Epidermal melanocyte (primary cell): ENCODE measurements around the gene LATS2.

Source experiments
- DNase-seq: peaks from one replicate; pipeline ENCODE4 v3.0.0; 2011; ENCODE audit warnings: low spot score; ENCODE audit not compliant: insufficient read length

Gene LATS2

GRCh38 chr13:20993661-20994440 lies 67.5 kb downstream of the LATS2 start:
- no peak for DNase-seq

- DNase-seq, result no peak
Observed at GRCh38 chr13:20993211-20993610, 68.2 kb downstream of the LATS2 start.

GRCh38 chr13:20991741-20992520 lies 69.5 kb downstream of the LATS2 start:
- DNase-seq, result no peak

GRCh38 chr13:20990910-20991525 lies 70.4 kb downstream of the LATS2 start:
- no peak for DNase-seq

GRCh38 chr13:20989656-20990321 lies 71.6 kb downstream of the LATS2 start:
- DNase-seq, result no peak

- no peak for DNase-seq
Observed at GRCh38 chr13:20988909-20989655, 72.3 kb downstream of the LATS2 start.

GRCh38 chr13:20988033-20988908 lies 73.1 kb downstream of the LATS2 start:
- no peak for DNase-seq

GRCh38 chr13:20987599-20987998 lies 73.8 kb downstream of the LATS2 start:
- DNase-seq, result no peak

- DNase-seq, result no peak
Observed at GRCh38 chr13:20984879-20985278, 76.5 kb downstream of the LATS2 start.

- no peak for DNase-seq
Observed at GRCh38 chr13:20983386-20983785, 78.0 kb downstream of the LATS2 start.

- DNase-seq, result no peak
Observed at GRCh38 chr13:20981370-20982095, 79.9 kb downstream of the LATS2 start.

- no peak for DNase-seq
Observed at GRCh38 chr13:20980899-20981298, 80.5 kb downstream of the LATS2 start.

- no peak for DNase-seq
Observed at GRCh38 chr13:20980430-20980829, 81.0 kb downstream of the LATS2 start.

- DNase-seq, result no peak
Observed at GRCh38 chr13:20977394-20977793, 84.0 kb downstream of the LATS2 start.

GRCh38 chr13:20974981-20975585 lies 86.3 kb downstream of the LATS2 start:
- no peak for DNase-seq

- no peak for DNase-seq
Observed at GRCh38 chr13:20973886-20974425, 87.4 kb downstream of the LATS2 start.

- no peak for DNase-seq
Observed at GRCh38 chr13:20972731-20973130, 88.7 kb downstream of the LATS2 start.

GRCh38 chr13:20969182-20969581 lies 92.2 kb downstream of the LATS2 start:
- DNase-seq, result no peak

GRCh38 chr13:20968745-20969144 lies 92.6 kb downstream of the LATS2 start:
- no peak for DNase-seq
